Superior temporal gyrus (tissue), 1 donor: ENCODE measurements around the gene ANKRD33.
"Not testable (repeated sequence)": the region's sequence is repeated elsewhere in the genome, so short reads cannot be mapped to it uniquely, and the experiment has no call there.

Source experiments
- DNase-seq: peaks from one replicate; pipeline ENCODE4 v3.0.0-alpha.2; 2016; ENCODE audit errors: extremely low spot score

Gene ANKRD33

GRCh38 chr12:51883295-51883694 lies 4.6 kb upstream of the ANKRD33 start:
- no peak for DNase-seq

DNA sequence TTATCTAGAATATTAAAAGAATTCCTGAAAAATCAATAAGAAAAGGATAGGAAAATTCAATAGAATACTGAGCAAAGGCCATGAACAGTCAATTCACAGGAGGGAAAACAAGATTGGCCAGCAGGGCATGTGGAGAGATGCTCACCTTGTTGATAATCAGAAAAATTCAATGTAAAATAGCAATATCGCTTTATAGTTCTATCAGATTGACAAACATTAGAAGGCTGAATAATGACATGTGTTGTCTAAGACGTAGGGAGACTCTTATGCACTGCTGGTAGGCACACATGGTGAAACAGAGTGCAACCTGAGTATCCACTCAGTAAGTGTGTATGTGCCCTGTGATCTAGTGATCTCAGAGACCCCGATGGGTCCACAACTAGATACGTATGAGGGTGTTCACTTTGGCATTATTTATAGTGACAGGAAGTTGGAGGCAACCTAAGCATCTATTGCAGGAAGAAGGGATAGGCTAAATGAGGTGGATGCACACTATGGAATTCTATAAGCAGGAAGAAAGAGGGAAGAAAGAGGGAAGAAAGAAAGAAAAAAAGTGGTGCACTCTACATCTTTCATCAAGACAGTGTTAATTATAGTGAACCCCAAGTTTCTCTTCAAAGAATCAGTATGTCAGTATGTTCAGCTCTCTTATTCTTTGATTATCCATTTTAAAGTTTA lies 3.8 kb upstream of the ANKRD33 start:
- no peak for DNase-seq

GRCh38 chr12:51884676-51885229 lies 3.1 kb upstream of the ANKRD33 start:
- DNase-seq: no peak

GRCh38 chr12:51885294-51886020 lies 2.4 kb upstream of the ANKRD33 start:
- not testable (repeated sequence) for DNase-seq

GRCh38 chr12:51886021-51886710 lies 1.7 kb upstream of the ANKRD33 start:
- peak; percentile 44 for DNase-seq

GRCh38 chr12:51888316-51889215 lies 663 bp downstream of the ANKRD33 start:
- DNase-seq: no peak

GRCh38 chr12:51889216-51890132 lies 1.6 kb downstream of the ANKRD33 start:
- no peak for DNase-seq

- DNase-seq: no peak
Observed at GRCh38 chr12:51890133-51890464, 2.2 kb downstream of the ANKRD33 start.

DNA sequence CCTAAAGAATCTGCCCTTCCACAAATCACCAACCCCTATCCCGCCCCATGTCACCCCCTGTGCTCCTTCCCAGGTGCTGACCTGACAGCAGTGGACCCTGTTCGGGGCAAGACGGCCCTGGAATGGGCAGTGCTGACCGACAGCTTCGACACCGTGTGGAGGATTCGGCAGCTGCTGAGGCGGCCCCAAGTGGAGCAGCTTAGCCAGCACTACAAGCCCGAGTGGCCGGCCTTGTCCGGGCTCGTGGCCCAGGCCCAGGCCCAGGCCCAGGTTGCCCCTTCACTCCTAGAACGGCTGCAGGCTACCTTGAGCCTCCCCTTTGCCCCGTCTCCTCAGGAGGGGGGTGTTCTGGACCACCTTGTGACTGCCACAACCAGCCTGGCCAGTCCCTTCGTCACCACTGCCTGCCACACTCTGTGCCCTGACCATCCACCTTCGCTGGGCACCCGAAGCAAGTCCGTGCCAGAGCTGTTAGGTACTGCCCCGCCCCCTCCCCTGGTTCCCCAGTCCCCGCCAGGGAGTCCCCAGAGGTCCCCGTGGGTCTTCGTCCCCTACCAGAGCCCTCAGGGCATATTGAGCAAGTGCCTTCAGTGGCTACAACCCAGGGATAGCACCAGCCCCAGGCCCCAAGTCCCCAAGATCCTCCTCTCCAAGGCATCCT lies 2.7 kb downstream of the ANKRD33 start:
- DNase-seq: no peak

DNA sequence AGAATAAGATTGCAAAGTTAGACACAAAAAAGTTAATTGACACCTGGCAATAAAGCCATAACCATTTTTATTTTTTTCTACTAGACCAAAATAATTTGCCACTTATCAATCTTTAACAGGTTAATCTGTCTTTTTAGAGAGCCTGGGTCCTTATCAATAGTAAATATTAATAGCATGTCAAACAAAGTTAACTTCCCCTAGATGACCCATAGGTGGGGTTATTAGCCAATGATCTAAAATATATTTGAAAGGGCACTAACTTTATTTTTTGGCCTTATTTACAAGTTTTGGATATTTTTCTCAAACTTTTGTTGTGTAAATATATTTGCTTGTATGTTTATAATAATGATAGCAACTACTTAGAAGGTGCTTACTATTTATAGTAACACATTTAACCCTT lies 3.9 kb downstream of the ANKRD33 start:
- DNase-seq: no peak

- no peak for DNase-seq
Observed at GRCh38 chr12:51893786-51894185, 5.9 kb downstream of the ANKRD33 start.

- DNase-seq: no peak
Observed at GRCh38 chr12:51895378-51896135, 7.7 kb downstream of the ANKRD33 start.

DNA sequence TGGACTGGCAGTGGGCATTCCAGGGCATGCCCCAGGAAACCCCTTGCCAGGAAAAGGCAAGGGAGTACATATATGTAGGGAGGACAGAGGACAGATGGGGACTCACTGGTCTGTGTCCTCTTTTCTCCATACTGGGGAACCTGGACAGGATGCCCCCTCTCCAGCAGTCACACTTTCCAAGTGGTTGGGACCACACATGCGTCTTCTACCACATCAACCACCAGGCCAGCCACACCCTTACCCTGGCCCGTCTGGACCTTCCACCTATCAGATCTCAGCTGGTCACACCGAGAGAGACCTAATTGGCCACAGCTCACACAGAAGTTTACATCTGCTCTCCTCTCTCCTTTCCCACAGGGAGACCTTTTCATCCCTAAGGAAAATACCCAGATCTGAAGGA lies 8.3 kb downstream of the ANKRD33 start:
- DNase-seq: no peak

DNA sequence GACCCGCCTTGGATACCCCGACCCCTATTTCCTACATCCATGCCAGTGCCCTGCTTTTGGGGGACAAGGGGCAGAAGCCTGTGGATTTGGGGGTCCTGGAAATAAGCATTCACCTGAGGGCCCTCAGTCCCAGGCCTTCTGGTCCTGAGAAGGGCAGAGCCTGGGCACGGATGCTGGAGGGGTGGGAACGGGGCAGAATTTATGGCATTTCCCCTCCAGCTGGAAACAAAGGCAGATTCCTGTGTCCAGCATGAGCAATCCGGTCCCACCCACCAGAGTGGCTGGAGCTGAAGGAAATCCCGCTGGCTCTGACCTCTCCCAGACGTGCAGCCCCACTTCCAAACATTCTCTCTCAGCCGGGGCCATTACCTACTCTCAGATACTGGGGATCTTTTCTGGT lies 9.3 kb downstream of the ANKRD33 start:
- DNase-seq: no peak

GRCh38 chr12:51898506-51898905 lies 10.6 kb downstream of the ANKRD33 start:
- DNase-seq: no peak

GRCh38 chr12:51898937-51899336 lies 11.0 kb downstream of the ANKRD33 start:
- DNase-seq: no peak

DNA sequence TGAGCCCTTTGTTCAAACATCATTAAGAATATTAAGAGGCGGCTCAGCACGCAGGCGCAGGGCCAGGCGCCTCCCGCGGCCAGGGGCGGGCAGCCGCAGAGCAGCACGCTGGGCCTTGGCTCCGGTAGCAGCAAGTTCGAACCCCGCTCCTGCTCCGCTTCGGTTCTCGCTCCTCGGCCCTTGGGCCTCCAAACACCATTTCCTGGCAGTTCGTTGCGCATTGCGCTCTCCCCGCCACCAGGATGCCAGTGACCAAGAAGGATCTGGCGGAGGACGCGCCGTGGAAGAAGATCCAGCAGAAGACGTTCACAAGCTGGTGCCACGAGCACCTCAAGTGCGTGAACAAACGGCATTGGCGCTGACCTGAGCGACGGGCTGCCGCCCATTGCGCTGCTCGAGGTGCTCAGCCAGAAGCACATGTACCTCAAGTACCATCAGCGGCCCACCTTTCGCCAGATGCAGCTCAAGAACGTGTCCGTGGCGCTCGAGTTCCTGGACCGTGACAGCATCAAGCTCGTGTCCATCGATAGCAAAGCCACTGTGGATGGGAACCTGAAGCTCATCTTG lies 12.5 kb downstream of the ANKRD33 start:
- no peak for DNase-seq

- no peak for DNase-seq
Observed at GRCh38 chr12:51901121-51901817, 13.4 kb downstream of the ANKRD33 start.
